BJ (cell line): ENCODE data around the gene MRPL9. TPM values are rescaled to one million over a fixed set of nuclear protein-coding genes. Genes with fewer than 3 reads are reported as not detected.
"Not testable (repeated sequence)": the region's sequence is repeated elsewhere in the genome, so short reads cannot be mapped to it uniquely, and the experiment has no call there.

Experiments used
- CTCF ChIA-PET: fragments of 350-600 bp; formaldehyde crosslinking; extraction: SDS; loops from one replicate; lab custom pipeline; 2021; ENCODE audit warnings: antibody characterized with exemption, inconsistent platforms; lab: Yijun Ruan, JAX
- POLR2A ChIA-PET: fragments of 300-600 bp; sonication (Branson Sonifier 250); formaldehyde crosslinking; extraction: SDS; loops from one replicate; lab custom pipeline; 2021; ENCODE audit warnings: antibody characterized with exemption; lab: Charles Lee
- DNase-seq: peaks from one replicate; pipeline ENCODE4 v3.0.0-alpha.2; 2011; ENCODE audit warnings: low read depth
- H3K27me3 ChIP-seq: 2 replicates; pipeline ENCODE4 v1.6.0; 2011; ENCODE audit warnings: low read length; ENCODE audit not compliant: control insufficient read depth, insufficient read depth
- H3K36me3 ChIP-seq: 2 replicates; pipeline ENCODE4 v1.5.1; 2011; ENCODE audit warnings: low read length; ENCODE audit not compliant: control insufficient read depth, insufficient read depth
- H3K4me3 ChIP-seq: 2 replicates; pipeline ENCODE4 v1.5.1; 2011; ENCODE audit warnings: low read depth, mild to moderate bottlenecking, control low read depth, low read length
- CTCF ChIP-seq: IDR thresholded peaks from 2 replicates; pipeline ENCODE4 v1.5.1; 2011; ENCODE audit warnings: low read depth, mild to moderate bottlenecking, control low read depth, inconsistent platforms, low read length, moderate library complexity; ENCODE audit not compliant: insufficient read depth
- polyA plus RNA-seq: library from polyadenylated mRNA; depleted of rRNA; stranded (reverse); fragments of >200 nt; gene quantifications from 2 replicates; pipeline ENCODE4 v1.2.3, GENCODE V29; 2011

The MRPL9 gene
- polyA plus RNA-seq, 1 experiment, result 89.6 TPM

DNA sequence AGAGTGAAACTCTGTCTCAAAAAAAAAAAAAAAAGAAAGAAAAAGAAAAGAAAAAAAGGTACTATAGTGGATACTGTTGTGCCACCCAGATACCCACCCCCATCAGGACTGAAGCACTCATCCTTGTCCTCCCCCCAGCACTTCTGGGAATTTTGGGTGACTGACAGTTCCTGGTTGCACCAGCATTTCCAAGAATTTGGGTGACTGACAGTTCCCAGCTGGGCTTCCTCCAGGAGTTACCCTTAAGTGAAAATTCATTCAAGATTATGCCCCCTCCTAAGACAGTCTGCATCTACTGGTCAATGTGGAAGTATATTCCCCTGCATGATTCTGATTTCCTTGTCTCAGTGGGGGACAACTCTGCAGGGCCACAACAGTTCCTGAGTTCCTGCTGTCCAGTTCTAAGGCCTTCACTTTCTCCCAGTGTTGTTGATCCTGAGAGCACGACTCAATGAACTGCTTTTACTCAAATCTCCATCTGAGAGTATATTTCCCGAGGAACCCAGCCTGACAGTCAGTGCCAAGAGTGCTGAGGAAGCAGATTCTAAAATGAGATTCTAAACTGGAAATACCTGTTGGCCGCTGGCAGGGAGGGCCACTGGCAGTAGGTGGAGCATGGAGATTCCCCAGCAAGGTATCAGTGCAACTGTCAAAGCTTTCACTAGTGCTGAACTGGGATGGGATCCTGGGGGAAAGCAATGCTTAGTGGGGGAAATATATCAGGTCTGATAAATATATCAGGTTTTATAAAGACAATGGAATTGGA is 23.5 kb downstream of the MRPL9 start:
- Histone ChIP-seq H3K36me3 (no peaks in the 10 kb centered on the region), H3K27me3 (peaks cover 4% of the 10 kb centered on the region), H3K4me3 (no peak overlapping the region)
- no peak for DNase-seq
- CTCF ChIA-PET, result interaction anchor here (0.9 kb wide), 1 partner anchor 35 kb away, joined by 3 read pairs; no protein-coding TSS in a partner anchor
- TF ChIP-seq CTCF, result no peak
- POLR2A ChIA-PET, result no interaction called here

DNA sequence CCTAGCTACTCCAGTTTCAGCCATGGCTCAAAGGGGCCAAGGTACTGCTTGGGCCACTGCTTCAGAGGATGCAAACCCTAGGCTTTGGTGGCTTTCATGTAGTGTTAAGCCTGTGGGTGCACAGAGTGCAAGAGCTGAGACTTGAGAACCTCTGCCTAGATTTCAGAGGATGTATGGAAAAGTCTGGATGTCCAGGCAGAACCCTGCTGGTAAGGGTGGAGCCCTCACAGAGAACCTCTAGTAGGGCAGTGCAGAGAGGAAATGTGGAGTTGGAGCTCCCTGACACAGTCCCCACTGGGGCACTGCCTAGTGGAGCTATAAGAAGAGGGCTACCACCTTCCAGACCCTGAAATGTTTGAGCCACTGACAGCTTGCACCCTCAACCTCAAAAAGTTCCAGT is 25.8 kb downstream of the MRPL9 start:
- no peak overlapping the region for H3K4me3 ChIP-seq
- peaks cover 4% of the 10 kb centered on the region for H3K27me3 ChIP-seq
- no peak for DNase-seq
- no peaks in the 10 kb centered on the region for H3K36me3 ChIP-seq
- ChIA-PET CTCF (interaction anchor here (0.7 to 1.8 kb wide), 6 partner anchors 19 to 342 kb away, joined by 3 to 6 read pairs (median 4); no protein-coding TSS in a partner anchor), POLR2A (no interaction called here)
- TF ChIP-seq CTCF, result no peak

GRCh38 chr1:151737026-151737425 is 26.3 kb downstream of the MRPL9 start:
- ChIA-PET POLR2A (no interaction called here), CTCF (interaction anchor here (1.3 to 1.8 kb wide), 2 partner anchors 19 to 44 kb away, joined by 3 to 5 read pairs; no protein-coding TSS in a partner anchor)
- Histone ChIP-seq H3K36me3 (no peaks in the 10 kb centered on the region), H3K27me3 (peaks cover 4% of the 10 kb centered on the region), H3K4me3 (no peak overlapping the region)
- TF ChIP-seq CTCF, result no peak
- no peak for DNase-seq

GRCh38 chr1:151733995-151734394 is 29.3 kb downstream of the MRPL9 start:
- CTCF ChIA-PET, result interaction anchor here (0.8 to 3.0 kb wide), 21 partner anchors 10 to 433 kb away, joined by 3 to 27 read pairs (median 6); partner anchors contain the start of genes MRPL9 and TUFT1
- H3K27me3 ChIP-seq, H3K4me3 ChIP-seq, POLR2A ChIA-PET, DNase-seq, H3K36me3 ChIP-seq: not testable (repeated sequence)

- POLR2A ChIA-PET, result no interaction called here
- CTCF ChIA-PET, result interaction anchor here (2.1 to 3.0 kb wide), 4 partner anchors 34 to 229 kb away, joined by 6 to 27 read pairs (median 14); no protein-coding TSS in a partner anchor
- Histone ChIP-seq H3K36me3 (no peaks in the 10 kb centered on the region), H3K4me3 (no peak overlapping the region), H3K27me3 (peaks cover 8% of the 10 kb centered on the region)
- no peak for DNase-seq
- no peak for TF ChIP-seq CTCF
Observed at GRCh38 chr1:151733126-151733525, 30.2 kb downstream of the MRPL9 start.
